NCI-H187 treated with DMSO at 0.1 percent for 48 hours (cell line): ENCODE results near the gene IRF3.
A peak's percentile ranks its signal among the peaks of the same experiment; 100 is the strongest.

Experiments used
- DNase-seq: peaks from one replicate; lab custom pipeline; 2025; lab: John Stamatoyannopoulos, UW

The IRF3 gene, protein sequence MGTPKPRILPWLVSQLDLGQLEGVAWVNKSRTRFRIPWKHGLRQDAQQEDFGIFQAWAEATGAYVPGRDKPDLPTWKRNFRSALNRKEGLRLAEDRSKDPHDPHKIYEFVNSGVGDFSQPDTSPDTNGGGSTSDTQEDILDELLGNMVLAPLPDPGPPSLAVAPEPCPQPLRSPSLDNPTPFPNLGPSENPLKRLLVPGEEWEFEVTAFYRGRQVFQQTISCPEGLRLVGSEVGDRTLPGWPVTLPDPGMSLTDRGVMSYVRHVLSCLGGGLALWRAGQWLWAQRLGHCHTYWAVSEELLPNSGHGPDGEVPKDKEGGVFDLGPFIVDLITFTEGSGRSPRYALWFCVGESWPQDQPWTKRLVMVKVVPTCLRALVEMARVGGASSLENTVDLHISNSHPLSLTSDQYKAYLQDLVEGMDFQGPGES

GRCh38 chr19:49665351-49666119, at the start of gene IRF3, which contains the start of gene BCL2L12:
Gene IRF3, minus strand, starts transcription at chr19:49665857. Its CDS starts 1,019 bp downstream, at chr19:49664838.
Gene BCL2L12, plus strand, starts transcription at chr19:49665933. Its CDS starts 760 bp downstream, at chr19:49666693.
- peak; percentile 64 for DNase-seq

- DNase-seq: no peak
Measured at GRCh38 chr19:49713236-49713845, 47.7 kb upstream of the IRF3 start.

GRCh38 chr19:49712397-49712859, 46.8 kb upstream of the IRF3 start:
- DNase-seq: no peak

GRCh38 chr19:49710372-49710951, 44.8 kb upstream of the IRF3 start:
- DNase-seq: no peak

GRCh38 chr19:49705919-49706318, 40.3 kb upstream of the IRF3 start:
- DNase-seq: no peak

DNA sequence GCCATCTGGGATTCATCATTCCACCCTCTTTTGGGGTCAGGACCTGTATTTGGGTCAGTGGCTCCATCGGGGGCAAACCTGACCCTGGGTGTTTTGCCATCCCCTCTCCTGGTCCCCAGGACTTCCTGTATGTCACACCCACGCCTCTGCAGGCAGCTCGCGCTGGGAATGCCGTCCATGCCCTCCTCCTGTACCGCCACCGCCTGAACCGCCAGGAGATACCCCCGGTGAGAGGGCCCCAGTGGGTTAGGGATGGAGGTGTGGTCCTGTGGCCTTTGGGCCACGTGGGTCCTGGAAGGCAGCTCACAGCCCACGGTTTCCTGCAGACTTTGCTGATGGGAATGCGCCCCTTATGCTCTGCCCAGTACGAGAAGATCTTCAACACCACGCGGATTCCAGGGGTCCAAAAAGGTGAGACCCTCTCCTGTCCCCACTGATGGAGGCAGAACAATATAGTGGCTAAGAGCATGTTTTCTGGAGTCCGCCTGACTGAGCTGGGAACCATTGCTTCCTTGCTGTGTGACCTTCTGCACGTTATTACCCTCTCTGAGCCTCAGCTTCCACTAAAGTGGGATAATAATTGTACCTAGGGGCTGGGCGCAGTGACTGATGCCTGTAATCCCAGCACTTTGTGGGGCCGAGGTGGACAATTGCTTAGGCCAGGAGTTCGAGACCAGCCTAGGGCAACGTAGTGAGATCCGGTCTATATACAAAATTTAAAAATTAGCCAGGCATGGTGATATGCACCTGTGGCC, 39.4 kb upstream of the IRF3 start:
- DNase-seq: no peak

- DNase-seq: no peak
Measured at GRCh38 chr19:49701271-49701786, 35.7 kb upstream of the IRF3 start.

DNA sequence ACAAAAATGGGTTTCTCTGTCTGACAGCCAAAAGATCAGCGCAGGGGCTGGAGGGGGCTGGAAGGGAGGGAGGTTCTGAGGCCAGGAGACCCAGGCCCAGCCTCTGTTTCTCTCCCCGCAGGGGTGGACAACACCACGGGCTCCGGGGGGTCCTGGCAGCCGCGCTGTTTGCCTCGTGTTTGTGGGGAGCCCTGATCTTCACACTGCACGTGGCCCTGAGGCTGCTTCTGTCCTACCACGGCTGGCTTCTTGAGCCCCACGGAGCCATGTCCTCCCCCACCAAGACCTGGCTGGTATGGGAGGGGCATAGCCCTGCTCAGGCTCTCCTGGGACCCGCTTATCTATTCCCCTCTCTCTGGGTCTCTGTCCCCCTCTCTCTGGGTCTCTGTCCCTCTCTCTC, 34.9 kb upstream of the IRF3 start:
- no peak for DNase-seq

- no peak for DNase-seq
Measured at GRCh38 chr19:49699364-49699763, 33.7 kb upstream of the IRF3 start.

DNA sequence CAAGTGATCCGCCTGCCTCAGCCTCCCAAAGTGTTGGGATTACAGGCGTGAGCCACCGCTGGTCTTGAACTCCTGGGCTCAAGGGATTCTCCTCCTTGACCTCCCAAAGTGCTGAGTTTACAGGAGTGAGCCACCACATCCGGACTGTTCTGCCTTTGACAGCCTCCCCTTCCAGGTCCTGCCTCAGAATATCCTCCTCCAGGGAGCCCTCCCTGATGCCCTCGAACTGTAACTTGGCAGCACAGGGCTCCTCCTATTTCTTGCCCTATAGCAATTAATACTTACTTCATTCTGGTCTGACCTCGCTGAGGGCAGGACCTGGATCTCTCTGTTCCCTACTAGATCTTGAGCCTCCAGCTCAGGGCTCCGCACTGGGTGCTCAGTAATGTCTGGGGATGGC, 31.2 kb upstream of the IRF3 start:
- no peak for DNase-seq

GRCh38 chr19:49696115-49696514, 30.5 kb upstream of the IRF3 start:
- no peak for DNase-seq

DNA sequence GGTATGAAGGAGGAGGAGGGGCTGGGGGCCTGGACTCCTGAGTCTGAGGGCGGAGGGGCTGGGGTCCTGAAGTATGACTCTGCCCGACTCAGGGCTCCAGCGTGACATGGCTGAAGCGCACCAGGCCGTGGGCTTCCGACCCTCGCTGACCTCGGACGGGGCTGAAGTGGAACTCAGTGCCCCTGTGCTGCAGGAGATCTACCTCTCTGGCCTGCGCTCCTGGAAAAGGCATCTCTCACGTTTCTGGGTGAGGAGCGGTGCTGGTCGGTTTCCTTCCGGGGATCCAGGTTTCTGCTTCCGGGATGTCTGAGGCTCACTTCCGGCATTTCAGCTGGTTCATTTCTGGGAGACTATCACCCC, 26.5 kb upstream of the IRF3 start:
- no peak for DNase-seq

DNA sequence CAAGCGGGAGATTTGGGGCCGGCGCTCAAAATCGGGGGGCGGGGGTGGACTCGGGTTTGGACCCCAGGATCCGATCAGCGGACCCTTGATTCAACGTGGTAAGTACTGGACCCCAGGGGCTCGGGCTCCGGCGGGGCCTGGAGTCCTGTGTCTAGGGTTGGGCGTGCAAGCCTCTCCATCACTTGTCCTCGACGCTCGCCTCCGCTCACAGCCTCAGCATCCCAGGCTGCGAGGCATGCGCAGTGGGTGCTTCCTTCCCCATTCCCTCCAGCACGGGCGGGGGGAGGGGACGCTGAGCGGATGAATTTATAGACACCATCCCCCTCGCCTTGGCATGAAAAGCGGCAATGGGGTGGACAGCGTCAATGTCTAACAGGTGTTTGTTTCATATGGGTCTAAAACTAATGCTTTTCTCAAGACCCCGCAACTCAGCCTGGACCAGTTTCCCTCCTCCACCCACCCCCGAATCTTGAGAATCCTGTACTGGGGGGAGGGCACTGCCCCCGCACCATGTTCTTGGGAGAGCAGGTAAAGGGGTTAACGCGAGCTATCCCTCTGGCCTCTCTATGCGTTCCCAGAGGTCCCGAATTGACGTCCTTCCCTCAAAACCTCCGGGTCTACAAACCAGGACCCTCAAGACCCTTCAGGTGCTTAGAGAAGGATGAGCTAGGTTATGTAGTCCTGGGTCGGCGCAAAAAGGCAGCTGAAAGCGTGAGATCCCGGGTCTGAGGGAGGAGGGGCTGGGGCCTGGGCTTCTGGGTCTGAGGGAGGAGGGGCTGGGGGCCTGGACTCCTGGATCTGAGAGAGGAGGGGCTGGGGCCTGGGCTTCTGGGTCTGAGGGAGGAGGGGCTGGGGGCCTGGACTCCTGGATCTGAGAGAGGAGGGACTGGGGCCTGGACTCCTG, 25.8 kb upstream of the IRF3 start:
- no peak for DNase-seq

DNA sequence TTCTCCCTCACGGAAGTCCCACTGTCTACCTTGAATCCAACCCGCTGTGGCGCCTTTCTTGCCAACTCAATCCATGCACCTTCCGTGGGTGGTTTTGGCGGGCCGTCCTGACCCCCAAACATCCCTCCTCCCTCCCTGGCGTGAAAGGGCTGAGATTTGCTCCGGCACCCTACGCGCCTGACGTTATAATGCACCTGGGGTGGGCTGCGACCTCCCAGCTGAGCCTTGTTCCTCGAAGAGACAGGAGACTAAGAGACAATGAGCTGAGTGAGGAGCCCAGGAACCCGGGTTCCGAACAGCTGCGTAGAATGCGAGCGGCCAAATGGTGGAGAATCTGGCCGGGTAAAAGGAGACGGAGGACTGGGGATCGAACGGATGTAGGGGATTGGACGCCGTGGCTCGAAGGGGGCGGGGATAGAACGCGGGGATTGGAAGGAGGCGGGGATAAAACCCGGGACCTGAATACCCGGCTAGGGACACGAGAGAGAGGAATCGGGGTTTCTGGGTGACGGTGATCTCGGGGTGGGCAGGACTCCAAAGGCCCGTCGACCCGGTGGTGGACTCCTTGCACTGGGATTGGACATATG, 25.1 kb upstream of the IRF3 start, which contains the start of gene CPT1C:
TSS of gene CPT1C (plus strand) at position 461 of the 587 bp plus-strand sequence. CDS start 1,137 bp downstream, outside the sequence.
- DNase-seq: peak; percentile 97

- no peak for DNase-seq
Measured at GRCh38 chr19:49690079-49690655, 24.5 kb upstream of the IRF3 start.

DNA sequence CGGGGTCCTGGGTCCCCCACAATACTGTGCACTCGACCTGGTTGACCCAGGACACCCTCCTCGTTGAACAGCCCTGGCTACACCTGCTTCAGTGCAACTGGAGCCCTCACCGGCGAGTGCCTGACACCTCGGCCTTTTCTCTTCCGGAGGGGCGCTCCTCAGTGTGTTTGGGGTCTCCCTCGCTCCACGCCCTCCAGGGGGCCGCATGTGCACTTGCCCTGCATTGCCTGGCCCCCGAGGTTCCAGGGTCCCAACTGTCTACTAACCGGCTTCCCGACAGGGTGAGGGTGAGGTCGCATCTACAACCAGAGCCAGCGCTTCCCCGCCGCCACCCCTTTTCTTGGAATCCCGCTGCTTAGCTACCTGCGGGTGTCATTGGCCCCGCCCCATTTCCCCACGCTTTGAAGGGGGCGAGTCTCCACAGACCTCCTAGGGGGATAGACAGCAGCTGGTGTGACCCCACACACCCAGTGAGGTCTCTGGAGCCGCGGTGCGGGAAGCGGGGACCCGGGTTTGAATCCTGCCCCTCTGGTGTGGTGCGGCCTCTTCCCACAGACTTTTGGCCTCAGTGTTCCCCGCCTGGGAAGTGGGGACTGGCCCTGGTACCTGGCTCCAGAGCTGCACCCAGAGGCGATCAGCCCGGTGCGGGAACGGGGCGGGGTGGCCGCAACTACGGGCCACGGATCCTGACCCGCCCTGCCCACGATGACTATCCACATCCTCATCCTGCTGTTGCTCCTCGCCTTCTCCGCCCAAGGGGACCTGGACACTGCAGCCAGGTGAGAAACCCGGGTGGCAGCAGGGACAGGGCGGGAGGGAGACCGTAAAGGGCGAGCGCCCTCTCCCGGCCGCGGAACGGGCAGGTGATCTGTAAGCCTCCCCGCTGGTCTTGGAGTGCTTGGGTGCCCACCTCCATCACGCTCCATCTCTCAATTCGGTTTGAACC, 23.7 kb upstream of the IRF3 start, which contains the start of gene ADM5:
TSS of gene ADM5 (plus strand) at position 462 of the 946 bp plus-strand sequence. CDS start at position 706, 244 bp downstream.
- DNase-seq: no peak

DNA sequence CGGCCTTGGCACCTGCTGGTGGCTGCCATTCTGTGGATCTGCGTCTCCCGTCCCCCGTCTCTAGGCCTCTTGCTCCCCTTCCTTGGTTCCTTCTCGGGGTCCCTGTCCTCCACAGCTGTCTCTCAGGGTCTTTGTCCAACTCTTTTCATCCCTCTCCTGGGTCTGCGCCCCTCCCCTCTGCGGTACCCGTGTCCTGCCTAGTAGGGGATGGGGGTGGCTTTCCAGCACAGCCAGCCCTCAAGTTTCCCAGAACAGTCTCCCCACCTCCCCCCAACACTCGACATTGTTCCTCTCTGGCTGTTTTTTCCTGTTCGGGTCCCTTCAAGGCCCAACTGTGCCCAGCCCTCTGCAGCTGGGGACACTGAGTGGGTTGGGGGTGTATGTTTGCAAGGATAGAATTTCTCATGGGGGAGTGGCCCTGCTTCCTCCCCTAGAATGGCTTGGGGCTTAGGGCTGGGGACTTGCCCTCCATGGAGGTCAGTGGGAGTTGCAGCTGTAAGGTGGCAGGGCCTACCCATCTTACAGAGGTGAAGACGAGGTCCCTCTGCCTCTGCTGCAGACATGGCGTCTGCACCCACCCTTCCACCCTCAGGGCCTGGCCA, 23.0 kb upstream of the IRF3 start:
- no peak for DNase-seq
